Spinal cord (tissue), 10 donors: ENCODE results near the gene FLCN. TPM values are rescaled to one million over a fixed set of nuclear protein-coding genes. Genes with fewer than 3 reads are reported as not detected.

Source experiments
- DNase-seq, 6 donors: peaks; one replicate each; pipeline versions ENCODE4 v3.0.0 to v3.0.0-alpha.2; 2013 to 2015; ENCODE audit warnings: low spot score in 6 of 6, low read depth in 4 of 6
- H3K27ac ChIP-seq: one replicate; pipeline ENCODE4 v1.5.1; 2013; ENCODE audit warnings: low read depth, low read length, control low read depth
- H3K27me3 ChIP-seq: one replicate; pipeline ENCODE4 v1.6.1; 2013; ENCODE audit warnings: low read length; ENCODE audit not compliant: control insufficient read depth, insufficient read depth
- H3K36me3 ChIP-seq: one replicate; pipeline ENCODE4 v1.6.1; 2013; ENCODE audit warnings: low read length; ENCODE audit not compliant: control insufficient read depth, insufficient read depth
- H3K4me1 ChIP-seq: one replicate; pipeline ENCODE4 v1.6.1; 2013; ENCODE audit warnings: low read length; ENCODE audit not compliant: control insufficient read depth, insufficient read depth
- H3K4me3 ChIP-seq: one replicate; pipeline ENCODE4 v1.5.1; 2013; ENCODE audit warnings: low read depth, low read length, control low read depth
- H3K9me3 ChIP-seq: one replicate; pipeline ENCODE4 v1.6.1; 2013; ENCODE audit warnings: low read length; ENCODE audit not compliant: control insufficient read depth, insufficient read depth
- WGBS: methylation state at CpG from one replicate; pipeline ENCODE4 v1.1.5; 2013; ENCODE audit warnings: missing lambda C conversion rate; ENCODE audit not compliant: insufficient coverage; 5-methylcytosine and 5-hydroxymethylcytosine counted together
- polyA plus RNA-seq, 2 donors: library from polyadenylated mRNA; unstranded; fragments of 120-200 nt; gene quantifications; one replicate each; pipeline ENCODE4 v1.2.1, GENCODE V29; 2013; ENCODE audit not compliant: insufficient read length in 2 of 2
- total RNA-seq, 2 donors: library from RNA; depleted of rRNA in 1 of 2; stranded (reverse); fragments of 120-200 nt in 1 of 2; fragments of >200 nt in 1 of 2; gene quantifications; one replicate each; pipeline versions ENCODE4 v1.2.3 to v1.2.4, GENCODE V29; 2013 to 2014
- donor health status: healthy.

The FLCN gene
- total and polyA plus RNA-seq, 4 donors, result 32.7 to 77.3 (median 47.6) TPM

DNA sequence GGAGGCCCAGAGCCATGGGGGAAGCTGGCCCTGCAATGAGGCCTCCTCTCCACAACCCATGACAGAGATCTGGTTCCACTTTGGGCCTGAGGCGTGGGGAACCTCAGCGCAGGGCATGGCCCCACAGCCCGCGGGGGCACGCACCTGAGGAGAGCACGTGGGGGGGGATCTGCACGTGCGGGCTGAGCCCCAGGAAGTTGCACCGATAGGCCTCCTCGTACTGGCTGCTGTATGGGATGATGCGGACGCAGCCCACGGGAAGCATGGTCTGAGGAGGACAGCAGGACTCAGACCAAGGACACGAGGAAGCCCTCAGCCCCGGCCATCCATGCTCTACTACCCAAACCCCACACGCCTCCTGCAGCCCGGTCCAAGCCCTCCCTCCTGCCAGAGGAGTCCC lies 20.7 kb downstream of the FLCN start:
- no peaks in the 10 kb centered on the region for H3K4me1 ChIP-seq
- WGBS, result 96% methylated on average over 13 of the region's 17 CpGs
- H3K4me3 ChIP-seq, result no peak overlapping the region
- H3K9me3 ChIP-seq, result no peaks in the 10 kb centered on the region
- H3K36me3 ChIP-seq, result peaks cover 95% of the 10 kb centered on the region
- no peaks in the 10 kb centered on the region for H3K27me3 ChIP-seq
- no peak overlapping the region for H3K27ac ChIP-seq
- DNase-seq, result no peak

DNA sequence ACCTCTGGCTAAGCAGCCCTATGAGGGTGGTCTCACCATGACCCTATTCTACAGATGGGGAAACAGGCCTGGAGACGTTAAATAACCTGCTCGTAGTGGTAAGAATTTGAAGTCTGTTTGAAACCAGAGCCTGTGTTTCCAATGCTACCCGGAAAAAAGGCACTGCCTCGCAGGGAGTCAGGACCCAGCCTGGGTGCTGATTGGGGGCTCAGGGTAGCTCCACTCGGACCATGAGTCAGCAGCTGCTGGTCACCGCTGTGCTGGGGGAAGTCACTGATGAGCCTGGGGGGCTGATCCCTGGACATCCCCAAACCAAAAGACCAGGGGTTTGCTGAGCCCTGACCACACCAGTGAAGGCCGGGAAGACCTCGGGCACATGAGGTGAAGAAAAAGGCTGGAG lies 21.4 kb downstream of the FLCN start:
- Histone ChIP-seq H3K4me3 (no peak overlapping the region), H3K27me3 (no peaks in the 10 kb centered on the region), H3K27ac (no peak overlapping the region), H3K9me3 (no peaks in the 10 kb centered on the region), H3K36me3 (peaks cover 95% of the 10 kb centered on the region), H3K4me1 (no peaks in the 10 kb centered on the region)
- 97% methylated on average over 6 of the region's 8 CpGs for WGBS
- DNase-seq, result no peak

DNA sequence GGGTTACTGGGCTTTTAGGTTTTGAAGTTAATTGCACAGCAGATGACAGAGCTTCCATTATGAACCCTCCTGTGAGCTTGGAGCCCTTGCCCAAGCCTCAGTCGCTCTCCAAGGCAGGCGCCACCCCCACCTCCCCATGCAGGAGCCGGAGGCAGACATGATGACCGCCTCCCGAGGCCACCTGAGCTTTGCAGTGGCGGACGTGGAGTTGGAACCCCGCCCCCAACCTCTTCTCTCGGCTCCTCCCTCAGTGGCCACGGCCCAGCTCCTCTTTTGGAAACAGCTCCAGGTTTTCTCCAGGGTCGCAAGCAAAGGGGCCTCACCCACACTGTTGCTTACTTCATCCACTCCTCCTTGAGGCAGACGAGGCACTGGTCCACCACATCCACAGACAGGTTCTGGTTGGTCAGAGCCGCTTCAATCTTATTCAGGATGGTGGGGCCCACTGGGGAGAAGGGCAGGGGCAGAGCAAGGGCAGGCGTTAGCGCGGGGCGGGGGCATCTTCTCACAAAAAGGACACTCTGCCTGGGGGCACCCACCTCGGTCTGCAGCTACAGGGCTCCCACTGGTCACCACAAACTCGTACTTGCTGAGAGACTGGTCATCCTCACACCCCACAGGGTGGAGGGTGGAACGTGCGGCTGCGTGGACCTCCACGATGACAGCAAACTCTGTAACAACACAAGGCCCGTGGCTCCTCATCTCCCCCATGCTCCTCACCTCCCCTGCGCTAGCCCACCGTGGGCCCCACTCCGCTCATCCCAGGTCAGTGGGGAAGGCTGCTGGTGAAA lies 22.1 kb downstream of the FLCN start:
- Histone ChIP-seq H3K9me3 (no peaks in the 10 kb centered on the region), H3K27ac (no peak overlapping the region), H3K27me3 (no peaks in the 10 kb centered on the region), H3K4me3 (no peak overlapping the region), H3K36me3 (peaks cover 90% of the 10 kb centered on the region), H3K4me1 (no peaks in the 10 kb centered on the region)
- no peak for DNase-seq
- 85% methylated on average over 16 of the region's 27 CpGs for WGBS

DNA sequence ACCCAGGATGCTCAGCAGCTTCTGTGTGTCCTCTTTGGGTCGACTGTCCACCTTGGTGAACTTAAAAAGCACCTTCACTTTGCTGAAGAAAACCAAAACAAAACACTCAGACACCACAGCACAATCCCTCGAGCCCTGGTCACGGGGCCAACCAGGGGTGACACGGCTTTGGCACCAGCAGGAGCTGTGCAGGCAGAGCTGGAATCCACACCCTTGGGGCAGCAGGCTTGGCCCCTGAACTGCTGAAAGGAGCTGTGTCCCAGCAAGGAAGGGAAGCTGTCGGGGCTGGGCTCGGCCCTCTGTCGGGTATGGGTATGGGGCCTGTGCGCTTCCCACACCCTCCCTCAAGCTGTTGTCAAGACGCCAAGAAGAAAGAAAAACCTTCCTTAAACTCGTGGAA lies 23.2 kb downstream of the FLCN start:
- no peaks in the 10 kb centered on the region for H3K4me1 ChIP-seq
- H3K27ac ChIP-seq, result no peak overlapping the region
- DNase-seq, result no peak
- peaks cover 79% of the 10 kb centered on the region for H3K36me3 ChIP-seq
- WGBS, result 94% methylated on average over 4 of the region's 10 CpGs
- no peaks in the 10 kb centered on the region for H3K27me3 ChIP-seq
- no peak overlapping the region for H3K4me3 ChIP-seq
- no peaks in the 10 kb centered on the region for H3K9me3 ChIP-seq

DNA sequence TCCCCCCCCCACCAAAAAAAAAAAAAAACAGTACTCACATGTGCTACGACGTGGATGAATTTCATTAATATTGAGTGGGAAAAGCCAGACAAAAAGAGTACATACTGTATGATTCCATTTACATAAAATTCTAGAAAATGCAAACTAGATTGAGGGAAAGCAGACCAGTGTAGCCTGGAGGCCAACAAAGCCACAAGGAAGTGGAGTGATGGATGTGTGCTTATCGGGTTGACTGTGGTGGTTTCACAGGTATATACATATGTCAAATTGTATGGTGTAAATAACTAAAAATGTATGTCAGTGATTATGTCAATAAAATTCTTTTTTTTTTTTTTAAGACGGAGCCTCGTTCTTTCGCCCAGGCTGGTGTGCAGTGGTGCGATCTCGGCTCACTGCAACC lies 29.0 kb downstream of the FLCN start:
- Histone ChIP-seq H3K9me3 (no peaks in the 10 kb centered on the region), H3K4me1 (peaks cover 28% of the 10 kb centered on the region), H3K36me3 (peaks cover 30% of the 10 kb centered on the region), H3K4me3 (no peak overlapping the region), H3K27me3 (no peaks in the 10 kb centered on the region), H3K27ac (no peak overlapping the region)
- no peak for DNase-seq
- 100% methylated on average over 5 of the region's 8 CpGs for WGBS

DNA sequence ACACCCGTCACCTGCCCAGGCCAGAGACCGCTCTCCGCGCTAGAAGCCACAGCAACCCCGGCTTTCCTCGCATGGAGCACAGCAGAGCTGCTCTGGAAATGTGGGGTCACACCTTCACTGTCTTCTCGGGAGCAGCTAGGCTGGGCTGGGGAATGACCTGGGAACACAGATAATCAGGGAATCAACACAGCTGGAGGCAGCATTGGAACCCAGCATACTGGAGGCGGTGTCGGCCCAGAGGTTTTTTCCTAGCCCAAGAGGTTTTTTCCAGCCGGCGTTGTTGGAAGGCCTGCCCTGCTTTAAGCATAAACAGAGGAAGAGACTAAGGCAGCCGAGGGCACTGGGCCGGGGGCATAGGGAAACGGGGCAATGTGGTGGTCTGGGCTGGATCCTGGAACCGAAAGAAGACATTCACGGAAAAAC lies 30.0 kb downstream of the FLCN start:
- Histone ChIP-seq H3K36me3 (peaks cover 32% of the 10 kb centered on the region), H3K27ac (peak overlapping the region; percentile 70), H3K4me3 (no peak overlapping the region), H3K4me1 (peaks cover 31% of the 10 kb centered on the region), H3K27me3 (no peaks in the 10 kb centered on the region), H3K9me3 (no peaks in the 10 kb centered on the region)
- DNase-seq, result no peak
- WGBS, result 77% methylated on average over 16 of the region's 16 CpGs

DNA sequence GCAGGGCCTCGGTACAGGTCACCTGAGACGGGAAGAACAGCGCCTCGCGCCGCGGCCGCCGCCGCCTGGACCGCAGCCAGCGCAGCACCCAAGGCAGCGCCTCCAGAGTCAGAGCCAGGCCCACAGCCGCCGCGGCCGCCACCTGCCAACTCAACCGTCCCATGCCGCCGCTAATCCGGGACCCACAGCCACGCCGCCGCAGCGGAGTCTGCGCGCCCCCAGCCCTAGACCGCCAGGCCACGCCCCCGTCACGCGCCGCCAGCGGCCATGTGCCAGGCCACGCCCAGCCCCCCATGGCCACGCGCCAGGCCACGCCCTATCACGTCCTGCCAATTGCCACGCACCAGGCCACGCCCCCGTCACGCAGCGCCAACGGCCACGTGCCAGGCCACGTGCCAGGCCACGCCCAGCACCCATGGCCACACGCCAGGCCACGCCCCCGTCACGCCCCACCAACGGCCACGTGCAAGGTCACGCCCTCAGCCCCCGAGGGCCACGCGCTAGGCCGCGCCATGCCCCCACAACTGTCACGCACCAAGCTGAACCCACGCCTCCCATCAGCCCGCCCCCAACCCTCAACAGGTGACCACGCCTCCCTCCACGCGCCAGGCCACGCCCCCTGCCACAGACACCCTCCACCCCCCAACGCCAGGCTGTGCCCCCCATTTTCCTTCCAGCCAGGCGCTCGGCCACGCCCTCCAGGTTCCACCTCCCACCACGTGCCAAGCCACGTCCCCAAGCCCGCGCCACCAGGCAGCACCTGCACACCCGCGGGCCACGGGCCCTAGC lies 30.6 kb downstream of the FLCN start, which contains the start of gene PLD6:
Gene PLD6, minus strand, starts transcription at position 210 of the 789 bp plus-strand sequence. Its CDS starts 47 bp downstream, at position 163.
- H3K9me3 ChIP-seq, result no peaks in the 10 kb centered on the region
- H3K4me1 ChIP-seq, result peaks cover 34% of the 10 kb centered on the region
- H3K27me3 ChIP-seq, result no peaks in the 10 kb centered on the region
- H3K4me3 ChIP-seq, result peak within 1 kb of the TSS; percentile 58
- WGBS, result 30% methylated on average over 71 of the region's 78 CpGs
- H3K27ac ChIP-seq, result peak within 1 kb of the TSS; percentile 70
- DNase-seq, result peak in 4 of 6 donors; percentile 36 to 93 (median 64)
- H3K36me3 ChIP-seq, result peaks cover 33% of the 10 kb centered on the region

DNA sequence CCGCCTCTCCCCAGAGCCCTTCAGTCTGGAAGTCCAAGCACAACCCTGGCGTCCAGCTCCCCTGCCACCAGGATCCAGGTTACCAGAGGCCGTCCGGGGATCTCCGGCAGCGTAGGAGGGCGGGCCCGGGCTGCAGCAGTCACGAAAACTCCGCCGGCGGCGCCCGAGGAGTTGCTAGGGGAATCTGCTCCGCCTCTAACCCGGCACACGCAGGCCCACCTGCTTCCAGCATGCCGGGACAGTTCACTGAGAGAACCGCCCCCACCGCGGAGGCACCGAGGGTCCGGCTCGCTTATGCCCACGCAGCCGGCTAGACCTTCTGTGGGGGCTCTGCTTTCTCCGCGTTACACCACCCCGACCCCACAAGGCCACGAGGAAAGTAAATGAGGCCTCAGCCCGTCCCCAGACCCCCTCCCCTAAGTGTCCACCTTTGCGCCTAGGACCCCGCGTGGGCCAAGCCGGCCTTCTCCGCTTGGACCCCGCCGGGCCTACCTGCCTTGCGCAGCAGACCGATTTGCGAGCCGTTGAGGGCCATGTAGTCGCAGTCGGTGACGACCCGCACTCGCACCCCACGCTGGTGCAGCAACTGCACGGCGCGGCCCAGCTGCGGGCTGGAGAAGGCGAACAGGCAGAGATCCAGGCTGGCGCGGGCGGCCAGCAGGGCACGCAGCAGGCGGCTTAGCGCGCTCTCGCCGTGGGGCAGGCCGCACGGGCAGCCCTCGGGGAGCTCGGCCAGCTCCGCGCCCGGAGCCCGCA lies 31.4 kb downstream of the FLCN start:
- Histone ChIP-seq H3K9me3 (no peaks in the 10 kb centered on the region), H3K4me3 (peak overlapping the region; percentile 58), H3K27me3 (no peaks in the 10 kb centered on the region), H3K4me1 (peaks cover 39% of the 10 kb centered on the region), H3K27ac (peak overlapping the region; percentile 52), H3K36me3 (peaks cover 27% of the 10 kb centered on the region)
- 7% methylated on average over 70 of the region's 70 CpGs for WGBS
- peak in 3 of 6 donors; percentile 17 to 53 (median 48) for DNase-seq

DNA sequence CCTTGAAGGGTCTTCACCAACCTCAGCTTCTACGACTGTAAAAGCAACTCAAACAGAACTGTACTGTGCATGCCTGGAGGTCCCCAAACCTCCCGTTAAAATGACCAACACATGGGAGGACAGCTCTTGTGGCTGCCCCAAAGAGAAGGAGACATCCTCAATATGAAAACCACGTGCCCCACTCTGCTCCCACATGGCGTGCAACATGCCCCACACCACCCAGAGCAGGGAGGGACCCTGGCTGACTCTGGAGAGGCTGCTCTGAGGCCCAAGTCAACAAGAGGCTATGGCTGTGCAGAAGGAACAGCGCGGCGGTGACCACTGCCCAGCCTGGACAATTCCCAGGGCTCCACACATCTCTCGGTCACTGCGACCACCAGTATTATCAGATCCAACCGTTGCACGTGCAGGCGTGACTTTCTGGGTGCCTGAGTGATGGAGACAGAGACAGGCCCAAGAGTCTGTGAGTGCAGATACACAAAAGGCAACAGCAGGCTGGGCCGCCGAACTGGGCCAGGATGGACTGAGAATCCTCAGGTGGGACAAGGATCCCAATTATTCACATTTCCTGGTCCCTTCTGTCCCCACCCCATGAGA lies 32.2 kb downstream of the FLCN start:
- Histone ChIP-seq H3K9me3 (no peaks in the 10 kb centered on the region), H3K36me3 (peaks cover 25% of the 10 kb centered on the region), H3K4me1 (peaks cover 43% of the 10 kb centered on the region), H3K27ac (no peak overlapping the region), H3K27me3 (no peaks in the 10 kb centered on the region), H3K4me3 (peak overlapping the region; percentile 58)
- no peak for DNase-seq
- 78% methylated on average over 14 of the region's 14 CpGs for WGBS
